WTC11 (cell line): Measurements from ENCODE around the gene ZIC1.

Source experiments
- ESRRA ChIP-seq: sonication (generic); formaldehyde crosslinking; IDR thresholded peaks from 2 replicates; pipeline ENCODE4 v1.8.1; 2022; ENCODE audit warnings: mild to moderate bottlenecking, missing genetic modification reagents, borderline replicate concordance
- FOXK1 ChIP-seq: sonication (generic); formaldehyde crosslinking; IDR thresholded peaks from 2 replicates; pipeline ENCODE4 v1.8.0; 2022; ENCODE audit warnings: mild to moderate bottlenecking, moderate library complexity, missing genetic modification reagents
- GRHL2 ChIP-seq: fragments of 250-450 bp; sonication (Bioruptor Pico); IDR thresholded peaks from 2 replicates; pipeline ENCODE4 v1.8.0; 2022; ENCODE audit warnings: mild to moderate bottlenecking, moderate library complexity; ENCODE audit not compliant: insufficient replicate concordance, severe bottlenecking
- ZNF416 ChIP-seq: fragments of 250-450 bp; sonication (Bioruptor Pico); IDR thresholded peaks from 2 replicates; pipeline ENCODE4 v1.9.0; 2021; ENCODE audit warnings: mild to moderate bottlenecking, inconsistent platforms
- TF ChIP-seq, protein P1 (sequence below): fragments of 200-600 bp; IDR thresholded peaks from 2 replicates; pipeline ENCODE4 v1.8.0; 2022; ENCODE audit warnings: antibody characterized with exemption

DNA sequence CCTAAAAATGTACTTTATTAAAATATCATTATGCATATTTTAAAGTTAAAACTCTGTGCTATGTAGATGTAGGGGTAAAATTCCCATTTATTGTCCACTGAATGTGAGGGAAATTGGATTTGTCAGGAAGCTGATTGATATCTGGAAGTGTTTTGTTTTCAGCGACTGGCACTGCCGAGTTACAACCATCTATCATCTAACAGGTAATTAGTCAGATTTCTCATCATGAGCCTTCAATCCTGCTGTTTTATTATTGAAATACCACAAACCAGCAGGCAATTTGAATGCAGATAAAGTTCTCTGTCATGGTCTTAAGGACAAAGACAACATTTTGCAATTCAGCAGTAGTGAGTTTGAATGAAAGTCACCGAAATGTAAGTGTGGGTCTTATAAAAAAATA, 40.5 kb downstream of the ZIC1 start:
- TF ChIP-seq GRHL2 (CRISPR knock-in tag) (no peak), FOXK1 (CRISPR knock-in tag) (no peak), ESRRA (CRISPR knock-in tag) (no peak), ZNF416 (CRISPR knock-in tag) (no peak)
- TF ChIP-seq, protein P1, sequence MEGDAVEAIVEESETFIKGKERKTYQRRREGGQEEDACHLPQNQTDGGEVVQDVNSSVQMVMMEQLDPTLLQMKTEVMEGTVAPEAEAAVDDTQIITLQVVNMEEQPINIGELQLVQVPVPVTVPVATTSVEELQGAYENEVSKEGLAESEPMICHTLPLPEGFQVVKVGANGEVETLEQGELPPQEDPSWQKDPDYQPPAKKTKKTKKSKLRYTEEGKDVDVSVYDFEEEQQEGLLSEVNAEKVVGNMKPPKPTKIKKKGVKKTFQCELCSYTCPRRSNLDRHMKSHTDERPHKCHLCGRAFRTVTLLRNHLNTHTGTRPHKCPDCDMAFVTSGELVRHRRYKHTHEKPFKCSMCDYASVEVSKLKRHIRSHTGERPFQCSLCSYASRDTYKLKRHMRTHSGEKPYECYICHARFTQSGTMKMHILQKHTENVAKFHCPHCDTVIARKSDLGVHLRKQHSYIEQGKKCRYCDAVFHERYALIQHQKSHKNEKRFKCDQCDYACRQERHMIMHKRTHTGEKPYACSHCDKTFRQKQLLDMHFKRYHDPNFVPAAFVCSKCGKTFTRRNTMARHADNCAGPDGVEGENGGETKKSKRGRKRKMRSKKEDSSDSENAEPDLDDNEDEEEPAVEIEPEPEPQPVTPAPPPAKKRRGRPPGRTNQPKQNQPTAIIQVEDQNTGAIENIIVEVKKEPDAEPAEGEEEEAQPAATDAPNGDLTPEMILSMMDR = no peak
